ENCODE data around the gene ZBTB17. TPM values are rescaled to one million over a fixed set of nuclear protein-coding genes. Genes with fewer than 3 reads are reported as not detected.

Gene ZBTB17
- total and polyA plus RNA-seq, 9 donors = 3.7 to 45.7 (median 29.8) TPM

DNA sequence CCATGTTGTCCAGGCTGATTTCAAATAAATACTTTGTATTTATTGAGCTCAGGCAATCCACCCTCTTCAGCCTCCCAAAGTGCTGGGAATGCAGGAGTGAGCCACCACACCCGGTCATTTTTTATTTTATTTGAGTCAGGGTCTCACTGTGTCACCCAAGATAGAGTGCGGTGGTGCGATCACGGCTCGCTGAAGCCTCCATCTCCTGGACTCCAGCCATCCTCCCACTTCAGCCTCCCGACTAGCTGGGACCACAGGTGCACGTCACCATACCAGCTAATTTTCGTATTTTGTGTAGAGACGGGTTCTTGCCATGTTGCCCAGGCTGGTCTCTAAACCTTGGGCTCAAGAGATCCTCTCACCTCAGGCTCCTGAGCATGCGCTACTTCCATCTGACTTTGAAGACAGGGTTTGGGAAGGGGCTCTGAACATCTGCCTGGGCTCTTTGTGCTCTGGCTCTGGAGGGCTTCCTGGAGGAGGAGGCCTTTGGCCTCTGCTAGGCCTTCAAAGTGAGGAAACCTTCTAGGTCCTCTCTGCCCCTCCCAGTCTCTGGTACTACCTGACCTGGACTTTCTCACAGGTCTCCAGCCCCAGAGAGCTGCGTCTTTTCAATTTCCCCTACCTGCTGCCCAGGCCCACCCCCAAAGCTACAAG is 36.2 kb upstream of the ZBTB17 start:
- peaks cover 11% of the 10 kb centered on the region for H3K4me1 ChIP-seq (ENCODE audit: insufficient read depth)
- peak in 2 of 5 donors; percentile 40 to 42 for DNase-seq
- WGBS, 3 donors = 87 to 90% (median 89%) methylated on average over 11 of the region's 11 CpGs
- H3K9me3 ChIP-seq = no peaks in the 10 kb centered on the region
- H3K27me3 ChIP-seq = no peaks in the 10 kb centered on the region
- peak overlapping the region; percentile 94 to 98 for H3K27ac ChIP-seq
- no peak for TF ChIP-seq POLR2A (IDR thresholded peaks at IDR 0.05)
- no peak for TF ChIP-seq EP300 (IDR thresholded peaks at IDR 0.05)
- H3K36me3 ChIP-seq = no peaks in the 10 kb centered on the region
- intact Hi-C loops (cut with DNase I) = loop anchor here in 2 of 4 donors (2.0 to 5.0 kb wide), 3 partner anchors 40 to 170 kb away; no protein-coding TSS in a partner anchor
- no peak overlapping the region for H3K4me3 ChIP-seq

DNA sequence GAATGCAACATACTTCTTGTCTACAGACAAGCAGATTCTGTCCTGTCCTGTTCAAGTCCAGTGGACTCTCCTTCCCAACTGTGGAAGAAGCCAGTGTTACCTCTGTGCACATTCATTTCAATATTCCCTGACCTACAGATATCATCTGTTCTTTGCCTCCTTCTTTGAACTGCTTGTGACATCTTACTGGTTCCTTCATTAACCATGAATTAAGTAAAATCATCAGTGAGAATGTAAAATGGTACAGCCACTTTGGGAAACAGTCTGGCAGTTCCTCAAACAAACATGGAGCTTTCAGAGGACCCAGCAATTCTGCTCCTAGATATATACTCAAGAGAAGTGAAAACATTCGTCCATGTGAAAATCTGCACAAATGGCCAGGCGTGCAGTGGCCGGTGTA is 34.9 kb upstream of the ZBTB17 start:
- no peak for DNase-seq
- Histone ChIP-seq H3K27me3 (no peaks in the 10 kb centered on the region), H3K27ac (no peak overlapping the region), H3K4me1 (ENCODE audit: insufficient read depth) (peaks cover 10% of the 10 kb centered on the region), H3K36me3 (no peaks in the 10 kb centered on the region), H3K9me3 (no peaks in the 10 kb centered on the region), H3K4me3 (no peak overlapping the region)
- TF ChIP-seq EP300 (IDR thresholded peaks at IDR 0.05) (no peak), POLR2A (IDR thresholded peaks at IDR 0.05) (no peak)
- TF ChIP-seq, protein P1, sequence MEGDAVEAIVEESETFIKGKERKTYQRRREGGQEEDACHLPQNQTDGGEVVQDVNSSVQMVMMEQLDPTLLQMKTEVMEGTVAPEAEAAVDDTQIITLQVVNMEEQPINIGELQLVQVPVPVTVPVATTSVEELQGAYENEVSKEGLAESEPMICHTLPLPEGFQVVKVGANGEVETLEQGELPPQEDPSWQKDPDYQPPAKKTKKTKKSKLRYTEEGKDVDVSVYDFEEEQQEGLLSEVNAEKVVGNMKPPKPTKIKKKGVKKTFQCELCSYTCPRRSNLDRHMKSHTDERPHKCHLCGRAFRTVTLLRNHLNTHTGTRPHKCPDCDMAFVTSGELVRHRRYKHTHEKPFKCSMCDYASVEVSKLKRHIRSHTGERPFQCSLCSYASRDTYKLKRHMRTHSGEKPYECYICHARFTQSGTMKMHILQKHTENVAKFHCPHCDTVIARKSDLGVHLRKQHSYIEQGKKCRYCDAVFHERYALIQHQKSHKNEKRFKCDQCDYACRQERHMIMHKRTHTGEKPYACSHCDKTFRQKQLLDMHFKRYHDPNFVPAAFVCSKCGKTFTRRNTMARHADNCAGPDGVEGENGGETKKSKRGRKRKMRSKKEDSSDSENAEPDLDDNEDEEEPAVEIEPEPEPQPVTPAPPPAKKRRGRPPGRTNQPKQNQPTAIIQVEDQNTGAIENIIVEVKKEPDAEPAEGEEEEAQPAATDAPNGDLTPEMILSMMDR (IDR thresholded peaks at IDR 0.05) = no peak
- 86 to 93% (median 92%) methylated on average over 3 of the region's 3 CpGs for WGBS, 3 donors
- intact Hi-C loops (cut with DNase I) = loop anchor here in 2 of 4 donors (2.0 to 5.0 kb wide), 3 partner anchors 41 to 171 kb away; no protein-coding TSS in a partner anchor

DNA sequence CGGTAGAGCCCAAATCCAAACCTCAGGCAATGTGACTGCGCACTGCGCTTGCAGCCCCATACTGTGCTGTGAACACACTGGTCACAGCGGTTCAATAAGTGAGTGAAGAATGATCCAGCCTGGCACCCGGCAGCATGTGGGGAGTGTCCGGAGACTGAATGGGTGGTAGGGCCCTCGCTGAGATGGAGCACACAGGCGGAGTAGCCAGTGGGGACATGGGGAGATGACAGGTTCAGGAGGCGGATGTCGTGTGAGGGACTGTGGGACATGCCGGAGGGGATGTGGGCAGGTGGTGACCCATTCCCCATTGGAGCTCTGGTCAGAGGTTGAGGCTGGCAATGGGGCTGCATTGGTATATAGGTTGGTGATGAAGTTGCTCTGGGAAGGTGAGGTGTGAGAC is 33.8 kb upstream of the ZBTB17 start:
- TF ChIP-seq, protein P1 (IDR thresholded peaks at IDR 0.05) = no peak
- TF ChIP-seq POLR2A (IDR thresholded peaks at IDR 0.05) (no peak), EP300 (IDR thresholded peaks at IDR 0.05) (no peak)
- no peak overlapping the region for H3K27ac ChIP-seq
- no peak overlapping the region for H3K4me3 ChIP-seq
- intact Hi-C loops (cut with DNase I) = loop anchor here (1.0 to 5.0 kb wide), 6 partner anchors 23 to 173 kb away; no protein-coding TSS in a partner anchor
- H3K9me3 ChIP-seq = no peaks in the 10 kb centered on the region
- H3K4me1 ChIP-seq (ENCODE audit: insufficient read depth) = peaks cover 7% of the 10 kb centered on the region
- H3K36me3 ChIP-seq = no peaks in the 10 kb centered on the region
- 89 to 92% (median 89%) methylated on average over 11 of the region's 11 CpGs for WGBS, 3 donors
- DNase-seq = peak in 3 of 5 donors; percentile 9 to 34 (median 26)
- H3K27me3 ChIP-seq = no peaks in the 10 kb centered on the region

DNA sequence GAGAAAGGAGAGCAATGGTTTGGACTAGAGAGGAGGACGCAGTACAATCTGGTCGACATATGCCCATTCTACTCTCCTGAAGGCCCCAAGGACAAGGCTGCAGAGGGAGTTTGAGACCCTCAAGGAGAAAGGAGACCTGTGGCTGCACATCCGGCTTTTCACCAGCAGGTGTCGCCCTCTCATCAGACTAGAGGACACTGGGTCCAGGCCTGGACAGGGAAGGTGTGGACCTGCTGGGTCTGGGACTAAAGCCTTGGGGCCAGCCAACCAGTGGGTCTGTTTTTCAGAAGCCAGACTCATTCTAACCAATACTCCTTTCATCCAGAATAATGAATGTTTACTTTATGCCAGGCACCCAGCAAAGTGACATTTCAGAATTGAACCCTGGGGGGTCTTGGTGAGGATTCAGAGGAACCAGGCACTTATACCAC is 33.1 kb upstream of the ZBTB17 start:
- Histone ChIP-seq H3K27me3 (no peaks in the 10 kb centered on the region), H3K36me3 (no peaks in the 10 kb centered on the region), H3K4me3 (no peak overlapping the region), H3K9me3 (no peaks in the 10 kb centered on the region), H3K4me1 (ENCODE audit: insufficient read depth) (peaks cover 7% of the 10 kb centered on the region), H3K27ac (no peak overlapping the region)
- TF ChIP-seq, protein P1 (IDR thresholded peaks at IDR 0.05) = peak; percentile 84 to 98 (median 97)
- no peak for TF ChIP-seq EP300 (IDR thresholded peaks at IDR 0.05)
- peak; percentile 82 to 91 (median 89) for DNase-seq
- intact Hi-C loops (cut with DNase I) = loop anchor here (1.0 to 2.0 kb wide), 3 partner anchors 23 to 48 kb away; no protein-coding TSS in a partner anchor
- 0 to 2% (median 1%) methylated on average over 4 of the region's 4 CpGs for WGBS, 3 donors
